ENCODE results near the gene SETD1B.

Gene SETD1B

GRCh38 chr12:121814429-121815119, 10.8 kb downstream of the SETD1B start:
- H3K36me3 ChIP-seq (ENCODE audit: insufficient read depth, low read length): peaks cover 87% of the 10 kb centered on the region
- H4K20me1 ChIP-seq (ENCODE audit: insufficient read depth, low read length): peaks cover 72% of the 10 kb centered on the region
- no peak overlapping the region for H3K9ac ChIP-seq (ENCODE audit: low read depth, low read length)
- no peaks in the 10 kb centered on the region for H3K27me3 ChIP-seq (ENCODE audit: insufficient read depth, low read length, poor library complexity)
- H3K4me2 ChIP-seq (ENCODE audit: insufficient read depth, low read length): no peak overlapping the region
- peaks cover 44% of the 10 kb centered on the region for H3K4me1 ChIP-seq (ENCODE audit: insufficient read depth, low read length)
- peaks cover 86% of the 10 kb centered on the region for H3K79me2 ChIP-seq (ENCODE audit: insufficient read depth, low read length)
- no peak for TF ChIP-seq EZH2 (IDR thresholded peaks at IDR 0.05; ENCODE audit: borderline replicate concordance, low read depth, low read length, severe bottlenecking)
- TF ChIP-seq CTCF (IDR thresholded peaks at IDR 0.05; ENCODE audit: borderline replicate concordance, extremely low read depth, low read length, poor library complexity, severe bottlenecking): no peak
- no peak overlapping the region for H3K4me3 ChIP-seq (ENCODE audit: low read depth in 1 of 2, low read length in 2 of 2)
- no peak overlapping the region for H2AFZ ChIP-seq (ENCODE audit: low read depth, low read length)
- no peak overlapping the region for H3K27ac ChIP-seq (ENCODE audit: low read length)
- DNase-seq (no peak), ATAC-seq (ENCODE audit: insufficient read depth, low read depth) (no peak)
- no peaks in the 10 kb centered on the region for H3K9me3 ChIP-seq (ENCODE audit: insufficient read depth, low read length, severe bottlenecking)

GRCh38 chr12:121815263-121815662, 11.5 kb downstream of the SETD1B start:
- Histone ChIP-seq H3K27me3 (ENCODE audit: insufficient read depth, low read length, poor library complexity) (no peaks in the 10 kb centered on the region), H4K20me1 (ENCODE audit: insufficient read depth, low read length) (peaks cover 72% of the 10 kb centered on the region), H3K79me2 (ENCODE audit: insufficient read depth, low read length) (peaks cover 86% of the 10 kb centered on the region), H3K4me3 (ENCODE audit: low read depth in 1 of 2, low read length in 2 of 2) (no peak overlapping the region), H2AFZ (ENCODE audit: low read depth, low read length) (no peak overlapping the region), H3K4me1 (ENCODE audit: insufficient read depth, low read length) (peaks cover 37% of the 10 kb centered on the region), H3K36me3 (ENCODE audit: insufficient read depth, low read length) (peaks cover 87% of the 10 kb centered on the region), H3K9ac (ENCODE audit: low read depth, low read length) (no peak overlapping the region), H3K27ac (ENCODE audit: low read length) (no peak overlapping the region), H3K9me3 (ENCODE audit: insufficient read depth, low read length, severe bottlenecking) (no peaks in the 10 kb centered on the region), H3K4me2 (ENCODE audit: insufficient read depth, low read length) (no peak overlapping the region)
- ATAC-seq (ENCODE audit: insufficient read depth, low read depth) (no peak), DNase-seq (peak; percentile 41)
- TF ChIP-seq CTCF (IDR thresholded peaks at IDR 0.05; ENCODE audit: borderline replicate concordance, extremely low read depth, low read length, poor library complexity, severe bottlenecking): no peak
- TF ChIP-seq EZH2 (IDR thresholded peaks at IDR 0.05; ENCODE audit: borderline replicate concordance, low read depth, low read length, severe bottlenecking): no peak

DNA sequence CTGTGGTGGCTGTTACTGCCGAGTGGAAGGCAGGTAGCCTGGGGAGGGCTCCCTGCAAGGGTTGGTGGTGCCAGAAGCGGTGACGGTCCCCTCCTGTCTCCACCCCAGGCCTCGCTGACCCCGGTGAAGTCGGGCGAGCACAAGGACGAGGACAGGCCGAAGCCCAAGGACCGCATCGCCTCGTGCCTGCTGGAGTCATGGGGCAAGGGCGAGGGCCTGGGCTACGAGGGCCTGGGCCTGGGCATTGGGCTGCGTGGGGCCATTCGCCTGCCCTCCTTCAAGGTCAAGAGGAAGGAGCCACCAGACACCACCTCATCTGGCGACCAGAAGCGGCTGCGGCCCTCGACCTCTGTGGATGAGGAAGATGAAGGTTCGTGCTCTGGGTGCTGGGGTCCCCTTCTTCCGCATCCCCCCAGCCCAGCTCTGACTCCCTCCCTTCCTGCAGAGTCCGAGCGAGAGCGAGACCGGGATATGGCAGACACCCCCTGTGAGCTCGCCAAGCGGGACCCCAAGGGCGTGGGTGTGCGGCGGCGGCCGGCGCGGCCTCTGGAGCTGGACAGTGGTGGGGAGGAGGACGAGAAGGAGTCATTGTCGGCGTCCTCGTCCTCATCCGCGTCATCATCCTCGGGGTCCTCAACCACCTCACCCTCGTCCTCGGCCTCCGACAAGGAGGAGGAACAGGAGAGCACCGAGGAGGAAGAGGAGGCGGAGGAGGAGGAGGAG, 13.3 kb downstream of the SETD1B start:
- H3K4me3 ChIP-seq (ENCODE audit: low read depth in 1 of 2, low read length in 2 of 2): no peak overlapping the region
- no peak overlapping the region for H3K4me2 ChIP-seq (ENCODE audit: insufficient read depth, low read length)
- H3K9me3 ChIP-seq (ENCODE audit: insufficient read depth, low read length, severe bottlenecking): no peaks in the 10 kb centered on the region
- no peak for TF ChIP-seq CTCF (IDR thresholded peaks at IDR 0.05; ENCODE audit: borderline replicate concordance, extremely low read depth, low read length, poor library complexity, severe bottlenecking)
- TF ChIP-seq EZH2 (IDR thresholded peaks at IDR 0.05; ENCODE audit: borderline replicate concordance, low read depth, low read length, severe bottlenecking): no peak
- peaks cover 58% of the 10 kb centered on the region for H4K20me1 ChIP-seq (ENCODE audit: insufficient read depth, low read length)
- peaks cover 68% of the 10 kb centered on the region for H3K79me2 ChIP-seq (ENCODE audit: insufficient read depth, low read length)
- H3K36me3 ChIP-seq (ENCODE audit: insufficient read depth, low read length): peaks cover 93% of the 10 kb centered on the region
- no peak overlapping the region for H3K27ac ChIP-seq (ENCODE audit: low read length)
- no peak overlapping the region for H3K9ac ChIP-seq (ENCODE audit: low read depth, low read length)
- DNase-seq (no peak), ATAC-seq (ENCODE audit: insufficient read depth, low read depth) (no peak)
- no peaks in the 10 kb centered on the region for H3K27me3 ChIP-seq (ENCODE audit: insufficient read depth, low read length, poor library complexity)
- peaks cover 18% of the 10 kb centered on the region for H3K4me1 ChIP-seq (ENCODE audit: insufficient read depth, low read length)
- H2AFZ ChIP-seq (ENCODE audit: low read depth, low read length): no peak overlapping the region

Measured in DND-41 (cell line).